ENCODE data around the gene GMEB2.
"Not testable (repeated sequence)": the region's sequence is repeated elsewhere in the genome, so short reads cannot be mapped to it uniquely, and the experiment has no call there.

GMEB2 gene

DNA sequence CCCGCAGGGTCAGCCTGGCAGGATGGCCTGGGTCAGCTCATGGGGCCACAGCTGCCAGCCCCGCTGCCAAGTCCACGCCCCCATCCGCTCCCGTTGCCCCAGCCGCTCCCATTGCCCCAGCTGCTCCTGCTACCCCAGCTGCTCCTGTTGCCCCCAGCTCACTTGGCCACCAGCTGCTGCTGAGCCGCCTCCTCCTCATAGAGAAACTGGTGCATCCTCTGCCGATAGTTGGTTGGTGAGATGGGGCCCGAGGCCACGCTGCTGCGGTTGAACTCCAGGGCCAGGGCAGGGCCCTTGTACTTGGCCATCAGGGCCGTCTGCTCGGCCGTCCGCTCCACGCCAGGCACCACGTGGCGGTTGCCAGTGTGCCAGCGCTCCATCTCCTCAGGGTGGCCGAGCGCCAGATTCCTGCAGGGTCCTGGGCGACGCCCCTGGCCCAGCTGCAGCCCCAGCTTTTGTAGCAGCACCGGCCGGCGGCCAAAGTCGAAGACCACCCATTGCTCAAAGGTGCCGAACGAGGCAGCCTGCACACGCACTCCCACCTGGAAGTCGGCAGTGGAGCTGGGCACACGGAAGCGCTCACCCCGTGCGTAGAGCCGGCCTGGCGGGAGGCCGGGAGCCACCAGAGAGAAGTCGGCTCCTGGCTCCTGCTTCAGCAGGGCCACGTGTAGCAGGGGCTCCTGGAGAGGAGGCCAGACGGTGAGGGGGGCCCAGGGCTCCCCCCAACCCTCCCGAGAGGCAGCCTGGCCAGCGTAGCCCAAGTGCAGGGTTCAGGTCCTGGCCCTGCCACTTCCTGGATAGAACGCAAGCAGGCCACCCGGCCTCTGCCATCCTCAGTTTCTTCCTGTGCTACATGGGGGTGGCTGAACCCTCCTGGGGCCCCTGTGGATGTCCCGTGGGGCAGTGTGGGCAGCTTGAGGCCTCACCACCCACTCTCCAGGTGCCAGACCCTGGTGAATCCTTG, 57.6 kb downstream of the GMEB2 start:
- DNase-seq: no peak

DNA sequence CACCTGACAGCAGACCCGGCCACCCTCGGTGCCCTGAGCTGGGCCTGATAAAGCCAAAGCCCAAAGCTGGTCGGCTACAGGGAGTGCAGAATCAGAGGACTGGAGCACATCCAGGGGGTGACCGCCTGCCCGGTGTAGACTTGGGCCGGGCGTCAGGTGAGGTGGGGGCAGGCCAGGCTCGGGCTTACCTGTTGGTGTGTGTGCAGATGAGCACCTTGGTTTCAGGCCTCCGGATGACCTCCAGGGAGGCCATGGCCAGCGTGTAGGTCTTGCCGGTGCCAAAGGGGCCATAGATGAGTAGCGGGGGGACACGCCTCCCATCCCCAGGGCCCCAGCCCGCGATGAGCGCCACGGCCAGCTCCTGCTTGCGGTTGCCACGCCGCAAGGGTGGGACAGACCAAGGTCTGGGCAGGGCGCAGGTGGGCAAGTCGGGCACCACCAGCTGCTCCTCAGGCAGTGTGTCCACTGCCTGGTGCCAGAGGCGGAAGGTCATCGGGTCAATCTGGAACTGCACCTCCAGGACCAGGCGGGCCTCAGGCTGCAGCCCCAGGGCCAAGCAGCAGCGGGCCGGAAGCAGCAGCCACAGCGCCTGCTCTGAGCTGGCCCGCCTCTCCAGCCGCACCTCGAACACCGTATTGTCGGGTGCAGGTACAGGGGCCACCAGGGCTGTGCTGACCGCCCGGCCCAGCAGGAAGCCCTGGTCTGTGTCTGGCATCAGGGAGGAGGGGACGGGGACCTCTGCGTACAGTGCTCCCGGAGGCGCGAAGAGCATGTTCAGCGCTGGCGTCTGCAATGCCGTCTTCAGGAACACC, 58.5 kb downstream of the GMEB2 start:
- no peak for DNase-seq

DNA sequence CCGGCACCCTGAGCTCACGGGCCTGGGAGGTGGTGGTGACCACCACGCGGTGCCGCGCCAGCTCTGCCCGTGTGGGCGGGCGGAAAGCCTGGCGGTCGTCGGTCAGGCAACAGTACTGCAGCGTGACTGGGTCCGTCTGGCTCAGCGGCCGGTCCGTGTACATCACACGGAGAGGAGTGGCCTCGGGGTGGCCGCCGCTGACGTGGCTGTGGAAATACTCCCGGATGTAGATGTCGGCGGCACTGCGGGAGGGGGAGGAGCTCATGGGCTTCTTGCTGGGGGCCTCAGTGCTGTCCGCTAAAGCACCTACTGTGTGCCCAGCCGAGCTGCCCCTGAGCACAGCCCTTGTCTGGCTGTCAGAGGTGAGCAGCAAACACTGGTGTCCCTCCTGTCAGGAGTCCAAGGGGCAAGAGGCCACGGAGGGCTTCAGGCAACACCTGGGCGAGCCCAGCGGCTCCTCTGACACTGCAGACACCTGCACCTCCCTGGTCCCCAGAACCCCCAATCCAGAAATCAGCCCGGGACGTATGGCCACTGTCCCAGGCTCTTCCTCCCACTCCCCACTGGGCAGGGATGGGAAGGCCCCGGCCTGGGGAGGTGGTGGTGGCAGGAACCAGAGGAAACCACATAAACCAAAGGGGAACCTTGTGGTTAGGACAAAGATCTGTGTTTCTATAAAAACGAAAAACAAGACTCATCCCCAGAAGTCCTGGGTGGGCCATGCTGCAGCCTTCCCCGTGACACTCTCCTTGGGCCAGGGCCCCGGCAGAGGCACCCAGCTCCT, 59.3 kb downstream of the GMEB2 start:
- DNase-seq: peak; percentile 39 to 47

DNA sequence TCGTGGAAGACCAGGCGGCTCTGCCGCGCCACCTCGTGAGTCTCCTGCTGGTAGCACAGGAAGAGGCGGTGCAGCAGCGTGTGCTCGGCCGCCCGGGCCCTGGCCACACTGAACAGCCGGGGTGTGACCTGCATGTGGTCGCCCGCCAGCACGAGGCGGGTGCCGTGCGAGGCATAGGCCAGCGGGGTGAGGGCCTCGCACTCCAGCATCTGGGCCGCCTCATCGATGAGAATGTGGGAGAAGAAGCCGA, 59.8 kb downstream of the GMEB2 start:
- DNase-seq: no peak

DNA sequence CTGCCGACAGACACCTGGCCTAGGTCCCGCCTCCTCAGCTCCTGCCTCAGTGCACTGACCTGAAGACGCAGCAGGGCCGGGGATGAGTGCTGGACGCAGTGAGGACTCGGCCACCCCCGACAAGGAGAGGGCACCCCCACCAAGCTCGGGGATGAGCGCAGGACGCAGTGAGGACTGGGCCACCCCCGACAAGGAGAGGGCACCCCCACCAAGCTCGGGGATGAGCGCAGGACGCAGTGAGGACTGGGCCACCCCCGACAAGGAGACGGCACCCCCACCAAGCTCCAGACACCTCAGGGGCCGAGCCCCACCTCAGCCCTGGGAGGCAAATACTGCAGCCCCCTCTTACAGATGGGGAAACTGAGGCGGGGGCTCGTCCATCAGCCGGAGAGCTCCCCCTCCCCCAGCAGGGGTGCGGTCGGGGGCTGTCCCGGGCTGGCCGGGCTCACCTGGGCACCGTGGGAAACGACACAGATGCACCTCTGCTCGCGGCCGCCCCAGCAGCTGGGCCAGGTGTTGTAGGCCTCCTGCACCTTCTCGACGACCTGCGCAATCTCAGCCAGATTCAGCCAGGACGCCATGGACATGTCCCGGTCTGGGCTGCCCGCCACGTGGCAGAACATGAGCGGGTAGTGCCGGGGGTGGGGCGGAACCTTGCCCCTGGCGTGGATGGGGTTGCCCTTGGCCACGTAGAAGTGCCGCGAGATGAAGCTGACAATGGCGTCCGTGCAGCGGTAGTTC, 60.3 kb downstream of the GMEB2 start:
- no peak for DNase-seq

DNA sequence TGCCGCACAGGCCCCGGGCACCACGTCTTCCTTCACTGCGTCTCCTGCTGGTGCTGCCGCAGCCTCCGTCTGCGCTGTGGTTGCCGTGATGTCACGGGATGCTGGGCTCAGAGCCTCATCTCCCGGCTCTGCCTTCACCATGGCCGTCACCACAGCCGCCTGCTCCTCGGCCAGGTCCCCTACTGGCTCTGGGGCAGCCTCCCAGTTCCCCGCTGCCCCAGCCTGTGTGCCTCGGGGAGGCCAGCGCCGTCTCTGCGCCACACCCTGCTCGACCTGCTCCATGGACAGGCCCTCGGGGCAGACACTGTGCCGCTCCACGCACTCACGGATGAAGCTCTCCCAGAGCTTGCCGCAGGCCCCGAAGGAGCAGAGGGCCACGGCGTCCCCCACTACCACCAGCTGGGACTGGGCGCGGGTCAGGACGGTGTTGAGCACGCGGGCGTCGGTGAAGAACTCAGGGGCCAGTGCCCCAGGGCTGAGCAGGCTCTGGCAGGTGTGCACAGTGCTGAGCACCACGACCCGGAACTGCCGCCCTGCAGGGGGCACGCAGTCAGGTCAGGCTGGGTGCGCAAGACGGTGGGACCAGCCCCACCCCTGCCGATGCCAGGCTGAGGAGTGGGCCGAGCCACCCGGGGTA, 61.1 kb downstream of the GMEB2 start:
- DNase-seq: no peak

DNA sequence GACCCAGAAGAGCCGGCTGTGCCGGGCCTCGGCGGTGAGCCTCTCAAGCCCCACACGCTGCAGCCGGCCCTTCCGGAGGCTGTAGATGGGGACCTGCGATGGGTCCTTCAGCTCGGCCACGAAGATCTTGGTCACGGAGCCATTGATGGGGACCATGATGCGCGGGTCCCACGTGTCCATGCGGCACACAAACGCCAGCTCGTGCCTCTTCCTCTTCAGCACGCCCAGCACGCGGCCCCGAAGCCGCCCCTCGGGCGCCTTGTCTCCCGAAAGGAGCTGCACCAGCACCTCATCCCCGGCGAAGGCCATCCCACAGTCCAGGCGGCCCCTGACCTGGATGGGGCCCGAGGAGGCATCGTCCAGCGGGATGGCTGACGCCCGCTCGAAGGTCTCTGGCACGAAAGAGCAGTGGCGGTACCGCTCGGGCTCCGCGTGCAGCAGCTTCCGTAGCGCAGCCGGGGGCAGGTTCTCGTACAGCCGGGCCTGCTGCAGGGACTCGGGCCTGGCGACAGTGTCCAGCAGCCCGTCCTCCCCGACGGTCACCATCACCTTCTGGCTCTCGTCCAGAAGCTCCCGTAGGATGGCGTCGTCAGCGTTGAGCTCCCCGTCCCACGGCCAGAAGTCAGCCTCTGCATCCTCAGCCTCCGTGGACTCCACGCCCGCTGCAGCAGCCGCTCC, 61.7 kb downstream of the GMEB2 start:
- no peak for DNase-seq

DNA sequence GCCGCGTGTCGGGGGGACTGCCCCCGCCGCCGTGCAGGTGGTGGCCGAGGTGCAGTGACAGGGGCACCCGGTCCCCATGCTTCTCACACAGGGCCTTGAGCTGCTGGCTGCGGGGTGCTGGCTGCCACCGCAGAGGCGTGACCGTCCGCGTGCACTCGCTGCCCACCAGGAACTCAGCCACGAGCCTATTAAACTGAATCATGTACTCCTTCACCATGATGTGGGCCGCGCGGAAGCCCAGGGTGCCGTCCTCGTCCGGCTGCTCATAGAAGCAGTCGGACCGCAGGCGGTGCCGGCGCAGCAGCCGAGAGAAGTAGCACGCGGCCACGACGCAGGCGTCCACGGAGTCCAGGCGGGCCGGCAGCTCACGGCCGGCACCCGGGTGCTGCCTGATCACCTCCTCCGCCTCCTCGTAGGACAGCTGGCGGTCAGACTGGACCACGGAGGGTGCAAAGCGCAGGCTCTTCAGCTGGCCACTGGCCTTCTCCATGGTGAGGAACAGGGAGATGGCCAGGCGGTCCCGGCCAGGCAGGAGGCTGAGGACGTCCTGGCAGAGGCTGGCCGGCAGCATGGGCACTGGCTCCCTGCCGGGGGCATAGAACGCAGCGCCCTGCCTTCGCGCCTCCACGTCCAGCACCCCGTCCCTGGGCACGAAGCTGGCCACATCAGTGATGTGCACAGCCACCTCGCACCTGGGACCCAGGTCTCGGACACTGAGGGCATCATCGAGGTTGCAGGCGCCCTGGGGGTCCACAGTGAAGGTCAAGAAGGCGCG, 62.7 kb downstream of the GMEB2 start:
- no peak for DNase-seq

DNA sequence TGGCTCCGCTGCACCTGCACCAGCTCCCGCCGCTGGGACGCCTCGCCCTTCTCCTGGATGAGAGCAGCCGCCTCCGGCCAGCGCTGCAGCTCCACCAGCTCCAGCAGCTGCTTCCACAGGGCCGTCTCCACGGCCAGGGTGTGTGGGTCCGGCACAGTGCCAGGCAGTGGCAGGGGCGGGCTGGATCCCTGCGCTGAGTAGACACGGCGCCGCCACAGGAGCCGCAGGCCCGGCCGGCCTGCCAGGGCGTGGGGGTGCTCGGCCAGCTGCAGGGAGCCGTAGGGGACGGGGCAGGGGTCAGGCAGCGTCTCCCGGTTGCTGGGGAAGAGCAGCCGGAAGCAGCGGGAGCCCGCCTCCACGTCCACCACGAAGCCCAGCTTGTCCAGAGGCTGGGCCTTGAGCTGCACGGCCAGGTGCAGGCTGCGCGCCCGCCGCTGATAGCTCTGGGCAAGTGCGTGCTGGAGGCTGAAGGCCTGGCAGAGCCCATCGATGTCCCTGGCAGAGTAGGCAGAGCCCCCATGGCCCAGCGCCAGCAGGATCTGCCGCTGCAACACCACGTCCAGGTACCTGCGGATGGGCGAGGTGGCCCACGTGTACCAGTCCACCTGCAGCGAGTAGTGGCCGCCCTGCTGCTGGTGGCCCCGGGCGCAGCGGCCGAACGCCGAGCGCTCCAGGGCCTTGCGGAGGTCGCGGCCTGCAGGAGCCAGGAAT, 63.5 kb downstream of the GMEB2 start:
- DNase-seq: no peak

DNA sequence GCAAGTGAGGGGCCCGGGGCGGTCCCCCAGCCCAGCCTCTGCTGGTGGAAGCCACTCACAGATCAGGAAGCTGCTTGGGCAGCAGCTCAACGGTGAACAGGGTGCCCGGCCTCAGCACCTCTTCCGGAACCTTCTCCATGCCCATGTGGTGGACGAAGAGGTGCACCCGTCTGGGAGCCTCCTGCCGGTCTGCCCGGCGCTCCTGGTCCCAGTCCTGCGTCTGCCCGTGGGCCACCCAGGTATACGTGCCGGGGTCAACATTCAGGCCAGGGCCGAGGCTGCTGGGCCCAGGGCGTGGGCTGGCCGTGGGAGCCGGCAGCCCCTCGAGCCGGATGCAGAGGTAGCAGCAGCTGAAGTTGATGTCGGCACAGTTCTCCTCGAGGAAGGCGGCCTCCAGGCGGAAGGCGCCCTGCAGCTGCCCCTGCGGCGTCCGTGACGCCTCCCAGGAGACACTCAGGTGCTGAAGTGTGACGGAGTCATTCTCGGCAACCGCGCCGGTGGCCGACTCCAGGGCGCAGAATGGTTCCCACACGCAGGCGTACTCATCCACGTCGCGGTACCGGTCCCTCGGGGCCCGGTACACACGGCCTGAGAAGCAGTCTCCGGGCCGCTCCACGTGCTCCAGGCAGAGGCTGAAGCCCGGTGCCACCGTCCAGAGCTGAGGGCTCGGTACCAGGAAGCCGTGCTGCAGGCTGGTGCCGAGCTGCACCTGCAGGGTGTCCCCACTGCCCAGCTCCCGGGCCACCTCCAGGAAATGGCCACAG, 64.3 kb downstream of the GMEB2 start:
- no peak for DNase-seq

DNA sequence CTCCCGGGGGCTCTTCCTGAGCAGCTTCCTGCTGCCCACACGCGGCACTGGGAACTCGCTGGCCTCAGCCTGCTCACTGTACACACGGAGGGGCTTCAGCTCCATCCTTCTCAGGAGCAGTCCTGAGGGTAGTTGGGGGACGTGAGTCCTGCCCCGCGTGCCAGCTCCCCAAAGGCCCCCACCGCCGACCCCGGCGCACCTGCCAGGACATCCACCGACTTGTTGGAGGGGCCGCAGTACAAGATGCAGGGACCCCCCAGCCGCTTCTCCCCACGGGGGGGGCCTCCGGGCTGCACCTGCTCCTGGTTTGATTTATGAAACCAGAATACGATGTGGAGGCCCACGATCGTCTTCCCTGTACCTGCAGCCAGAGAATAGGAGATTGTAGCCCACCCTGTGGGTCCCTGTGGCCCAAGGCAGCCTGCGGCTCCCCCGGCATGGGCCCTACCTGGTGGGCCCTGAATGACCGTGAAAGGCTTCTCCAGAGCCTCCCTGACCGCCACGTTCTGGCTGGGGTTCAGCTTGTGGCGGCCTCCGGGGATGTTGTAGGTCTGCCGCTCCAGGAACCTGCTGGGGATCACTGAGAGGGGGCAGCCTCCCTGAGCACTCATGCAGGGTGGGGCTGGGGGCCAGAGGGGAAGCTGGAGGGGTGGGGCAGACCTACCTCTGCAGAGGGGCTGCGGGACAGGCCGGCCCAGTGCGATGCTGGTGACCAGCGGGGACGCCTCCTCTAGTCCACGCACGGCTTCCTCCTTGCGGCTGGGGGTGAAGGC, 65.1 kb downstream of the GMEB2 start:
- DNase-seq: no peak

DNA sequence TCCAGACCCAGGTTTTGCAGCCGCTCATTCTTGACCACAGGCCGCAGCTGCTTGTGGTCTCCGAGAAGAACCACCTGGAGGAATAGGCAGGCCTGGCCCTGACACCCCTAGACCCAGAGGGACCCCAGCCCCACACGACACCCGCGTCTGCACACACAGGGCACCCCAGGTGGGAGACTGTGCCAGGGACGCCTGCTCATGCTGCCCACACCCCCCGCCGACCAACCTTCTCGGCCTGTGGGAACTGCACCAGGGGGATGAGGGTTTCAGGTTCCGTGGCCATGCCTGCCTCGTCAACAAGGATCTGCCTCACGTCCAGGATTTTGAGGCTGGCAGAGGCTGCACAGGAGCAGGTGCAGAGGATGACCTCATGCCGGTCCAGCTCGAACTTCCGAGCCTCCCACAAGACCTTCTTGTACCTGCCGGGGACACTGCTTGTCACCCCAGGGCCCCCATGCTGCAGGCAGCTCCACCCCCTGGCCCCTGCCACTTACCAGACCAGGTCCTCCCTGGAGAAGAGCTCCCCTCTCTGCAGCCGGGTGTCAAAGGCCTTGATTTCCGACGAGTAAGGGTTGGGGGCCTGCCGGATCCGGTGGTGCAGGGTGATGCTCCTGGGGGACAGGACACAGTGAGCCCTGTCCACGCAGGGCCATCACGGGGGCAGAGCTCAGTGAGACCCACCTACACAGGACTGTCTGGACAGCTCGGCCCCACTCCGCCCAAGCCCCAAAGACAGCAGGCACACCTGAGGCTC, 65.9 kb downstream of the GMEB2 start:
- no peak for DNase-seq

DNA sequence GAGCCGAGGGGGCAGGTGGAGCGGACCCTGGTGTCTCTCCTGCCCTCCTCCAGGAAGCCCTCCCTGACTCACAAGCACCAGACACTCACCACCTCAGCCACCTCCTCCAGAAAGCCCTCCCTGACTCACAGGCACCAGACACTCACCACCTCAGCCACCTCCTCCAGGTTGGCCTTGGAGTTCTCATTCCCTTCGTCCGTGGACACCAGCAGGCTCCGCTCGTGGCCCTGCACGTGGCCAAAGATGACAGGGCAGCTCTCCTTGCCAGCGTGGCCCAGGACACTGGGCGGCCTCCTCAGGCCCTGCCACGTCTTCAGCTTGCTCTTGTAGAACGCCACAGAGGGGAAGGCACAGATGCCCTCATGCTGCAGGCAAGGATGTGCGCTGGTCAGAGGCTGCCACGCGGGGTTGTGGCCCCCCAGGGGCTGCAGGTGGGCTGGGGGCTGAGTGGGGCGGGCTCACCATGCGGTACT, 66.5 kb downstream of the GMEB2 start:
- DNase-seq: no peak

DNA sequence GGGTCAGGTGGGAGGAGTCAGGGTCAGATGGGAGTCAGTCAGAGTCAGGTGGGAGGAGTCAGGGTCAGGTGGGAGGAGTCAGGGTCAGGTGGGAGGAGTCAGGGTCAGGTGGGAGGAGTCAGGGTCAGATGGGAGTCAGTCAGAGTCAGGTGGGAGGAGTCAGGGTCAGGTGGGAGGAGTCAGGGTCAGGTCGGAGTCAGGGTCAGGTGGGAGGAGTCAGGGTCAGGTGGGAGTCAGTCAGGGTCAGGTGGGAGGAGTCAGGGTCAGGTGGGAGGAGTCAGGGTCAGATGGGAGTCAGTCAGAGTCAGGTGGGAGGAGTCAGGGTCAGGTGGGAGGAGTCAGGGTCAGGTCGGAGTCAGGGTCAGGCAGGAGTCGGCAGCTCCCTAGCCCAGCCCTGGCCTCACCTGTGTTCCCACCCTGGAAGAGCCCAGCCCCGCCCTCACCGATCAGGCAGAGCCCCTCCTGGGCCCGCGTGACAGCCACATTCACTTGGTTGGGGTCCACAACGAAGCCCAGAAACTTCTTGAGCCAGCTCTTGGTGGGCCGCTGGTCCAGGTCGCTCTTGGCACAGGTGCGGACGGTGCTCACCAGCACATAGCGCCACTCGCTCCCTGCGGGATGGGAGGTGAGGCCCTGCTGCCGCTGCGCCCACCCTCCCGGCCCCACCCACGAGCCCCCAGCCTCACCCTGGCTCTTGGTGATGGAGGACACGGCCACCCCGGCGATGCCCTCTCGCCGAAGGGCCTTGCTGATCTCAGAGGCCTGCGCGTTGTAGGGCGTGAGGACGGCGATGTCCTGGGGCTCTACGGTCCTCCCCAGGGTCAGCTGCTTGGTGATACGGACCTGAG, 67.2 kb downstream of the GMEB2 start:
- not testable (repeated sequence) for DNase-seq

DNA sequence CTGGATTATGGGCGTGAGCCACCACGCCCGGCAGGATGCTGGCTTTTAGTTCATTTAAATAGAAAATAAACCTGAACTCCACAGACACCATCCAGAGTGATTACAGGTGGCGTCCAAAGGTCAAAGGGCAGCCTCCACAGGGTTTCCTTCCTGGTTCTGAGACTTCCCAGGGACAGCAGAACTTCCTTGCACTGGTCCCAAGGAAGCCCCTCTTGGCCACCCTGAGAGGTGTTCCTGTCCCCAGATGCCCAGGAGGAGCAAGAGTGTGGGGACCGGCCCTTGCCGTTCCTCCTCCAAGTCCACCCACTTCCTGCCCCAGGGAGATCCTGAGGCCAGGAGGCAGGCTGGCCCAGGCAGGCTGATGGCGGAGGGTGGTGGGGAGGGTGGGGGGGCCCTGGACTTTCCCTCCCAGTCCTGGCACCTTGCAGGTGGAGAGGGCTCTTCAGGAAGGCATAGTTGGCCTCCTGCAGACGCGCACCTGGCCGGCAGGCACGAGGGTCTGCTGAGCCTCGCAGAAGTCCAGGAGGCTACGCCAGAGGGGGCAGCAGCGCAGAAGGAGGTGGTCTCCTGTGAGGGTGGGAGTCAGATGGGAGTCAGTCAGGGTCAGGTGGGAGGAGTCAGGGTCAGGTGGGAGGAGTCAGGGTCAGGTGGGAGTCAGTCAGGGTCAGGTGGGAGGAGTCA, 68.0 kb downstream of the GMEB2 start:
- DNase-seq: no peak

DNA sequence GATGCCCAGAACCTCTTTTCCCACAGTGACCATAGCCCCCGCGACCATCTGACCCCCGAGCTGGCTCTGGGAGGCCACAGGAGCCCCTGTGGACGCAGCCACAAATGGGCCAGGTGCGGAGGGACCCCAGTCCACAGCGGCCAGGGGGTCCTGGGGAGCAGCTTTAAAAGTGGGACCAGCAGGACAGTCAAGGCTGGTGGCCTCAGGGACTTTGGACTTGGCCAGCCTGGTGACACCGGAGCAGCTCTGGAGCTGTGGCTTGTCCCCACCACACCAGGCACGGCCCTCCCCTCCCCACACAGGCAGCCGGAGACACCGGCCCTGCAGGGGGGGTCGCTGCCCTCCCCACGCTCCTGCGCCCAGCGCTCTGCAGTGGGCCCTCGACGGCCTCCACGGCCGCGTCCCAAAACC, 69.4 kb downstream of the GMEB2 start:
- no peak for DNase-seq
